Activated T-helper 1 cell treated with Interleukin-2 at 50 U/mL for 16 hours (primary cell): ENCODE data around the gene NUP210L.
"Not testable (repeated sequence)": the region's sequence is repeated elsewhere in the genome, so short reads cannot be mapped to it uniquely, and the experiment has no call there.

Source experiments
- DNase-seq: peaks from one replicate; pipeline ENCODE4 v3.0.0-alpha.2; 2020; ENCODE audit warnings: low read depth

Gene NUP210L

DNA sequence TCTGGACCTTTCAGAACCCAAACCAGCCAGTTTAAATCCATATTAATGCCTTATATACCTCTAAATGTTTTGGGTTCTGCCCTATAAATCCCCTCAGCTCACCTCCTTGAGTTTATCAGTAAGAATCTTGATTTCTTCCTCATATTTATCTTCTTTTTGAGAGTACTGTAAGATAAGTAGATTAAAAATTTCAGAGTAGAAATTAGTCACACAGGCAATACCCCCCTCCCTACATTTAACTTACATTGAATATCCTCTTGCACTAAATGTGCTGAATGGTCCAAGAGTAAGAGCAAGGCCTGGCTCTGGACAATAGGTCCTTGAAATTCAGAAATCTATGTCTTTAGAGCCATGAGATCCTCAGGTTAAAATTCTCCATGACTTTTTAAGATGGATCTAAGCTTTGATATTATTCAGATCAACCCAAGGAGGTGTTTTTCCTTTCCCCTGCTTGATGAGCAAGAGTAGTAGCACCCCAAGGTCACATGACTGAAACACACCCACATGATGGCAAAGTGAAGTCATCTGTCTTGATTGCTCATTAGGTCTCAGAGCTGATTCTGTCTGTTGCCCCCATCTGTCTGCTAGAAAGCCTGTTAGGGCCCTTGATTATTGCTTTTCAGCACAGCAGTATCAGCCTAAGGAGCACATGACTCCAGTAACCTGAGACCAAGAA is 15.8 kb upstream of the NUP210L start:
- no peak for DNase-seq

DNA sequence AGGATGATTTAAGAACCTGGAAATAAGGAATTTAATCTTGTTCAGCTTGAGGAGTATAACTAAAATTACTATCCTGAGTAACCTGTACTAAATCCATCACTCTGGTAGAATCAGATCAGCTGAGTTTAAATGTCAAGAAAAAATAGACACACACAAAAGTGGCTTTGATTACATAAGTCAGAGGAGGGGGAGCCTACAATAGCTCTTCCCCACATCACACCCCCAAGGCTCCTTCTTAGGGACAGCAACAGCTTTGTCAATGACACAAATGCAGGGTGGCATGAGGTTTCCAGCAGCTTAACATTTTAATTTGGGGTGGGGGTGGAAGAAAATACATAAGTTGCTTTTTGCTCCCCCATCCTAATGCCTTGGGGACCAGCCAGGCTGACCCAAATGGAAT is 12.6 kb upstream of the NUP210L start:
- no peak for DNase-seq

DNA sequence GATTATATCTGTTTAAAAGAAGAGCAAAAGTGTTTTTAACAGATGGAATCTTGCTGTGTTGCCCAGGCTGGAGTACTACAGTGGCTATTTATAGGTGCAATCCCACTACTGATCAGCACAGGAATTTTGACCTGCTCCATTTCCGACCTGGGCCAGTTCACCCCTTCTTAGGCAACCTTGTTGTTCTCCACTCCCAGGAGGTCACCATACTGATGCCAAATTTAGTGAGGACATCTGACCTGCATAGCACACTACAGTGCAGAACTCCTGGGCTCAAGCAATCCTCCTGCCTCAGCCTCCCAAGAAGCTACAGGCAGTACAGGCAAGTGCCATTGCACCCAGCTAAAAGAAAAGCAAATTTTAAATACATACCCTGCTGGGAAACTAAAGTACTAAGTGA is 11.3 kb upstream of the NUP210L start:
- no peak for DNase-seq

DNA sequence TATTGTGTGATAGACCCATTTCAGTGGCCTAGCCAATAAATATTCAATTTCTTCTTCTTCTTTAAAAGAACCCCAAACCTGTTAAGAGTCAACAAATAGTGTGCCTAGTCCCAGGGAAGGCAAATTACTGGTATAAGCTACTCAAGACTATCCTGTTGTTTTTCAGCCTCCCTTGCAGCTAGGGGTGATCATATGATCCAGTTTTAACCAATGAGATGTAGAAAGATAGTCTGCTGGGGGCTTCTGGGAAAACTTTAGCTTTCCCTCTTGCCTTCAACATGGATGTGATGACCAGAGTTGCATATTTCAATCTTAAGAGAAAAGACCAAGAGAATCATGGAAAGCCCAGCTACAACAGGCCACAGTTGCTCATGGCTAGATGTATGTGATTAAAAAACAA is 4.7 kb upstream of the NUP210L start:
- DNase-seq: no peak

DNA sequence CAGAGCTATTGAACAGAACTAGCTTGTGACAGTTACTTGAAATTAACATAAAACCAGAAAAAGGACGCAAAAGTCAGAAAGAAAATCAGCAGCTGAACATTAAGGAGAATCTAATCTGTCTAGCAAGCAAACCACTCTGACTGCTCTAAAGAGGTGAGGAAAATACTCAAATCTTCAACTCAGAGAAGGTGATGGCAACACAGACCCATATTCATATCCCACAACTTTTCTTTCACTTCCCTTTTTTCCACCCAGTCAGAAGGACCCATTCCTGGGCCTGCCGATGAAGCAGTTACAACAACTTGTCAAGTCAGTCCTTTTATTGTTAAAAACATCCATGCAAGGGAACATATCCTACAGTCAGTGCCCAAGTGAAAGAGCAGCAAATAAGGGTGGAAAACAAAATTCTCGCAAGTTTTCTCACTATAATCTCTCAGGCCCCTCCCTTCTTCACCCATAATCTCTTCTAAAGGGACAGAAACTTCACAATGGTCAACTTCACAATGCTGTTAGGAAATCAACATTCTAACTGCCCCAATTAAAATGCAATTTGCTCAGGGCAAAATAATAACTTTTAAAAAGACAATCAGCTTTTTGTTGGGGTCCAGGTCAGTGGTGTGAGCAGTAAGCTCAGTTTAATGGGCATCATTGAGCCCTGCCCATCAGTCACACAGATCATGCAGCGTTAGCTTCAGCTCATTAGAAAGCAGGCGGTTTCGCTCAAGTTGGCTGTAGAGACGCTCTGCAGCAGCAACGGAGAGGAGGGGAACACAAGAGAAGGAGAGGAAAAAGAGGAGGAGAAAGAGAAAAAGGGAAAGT is 3.6 kb upstream of the NUP210L start:
- DNase-seq: no peak

DNA sequence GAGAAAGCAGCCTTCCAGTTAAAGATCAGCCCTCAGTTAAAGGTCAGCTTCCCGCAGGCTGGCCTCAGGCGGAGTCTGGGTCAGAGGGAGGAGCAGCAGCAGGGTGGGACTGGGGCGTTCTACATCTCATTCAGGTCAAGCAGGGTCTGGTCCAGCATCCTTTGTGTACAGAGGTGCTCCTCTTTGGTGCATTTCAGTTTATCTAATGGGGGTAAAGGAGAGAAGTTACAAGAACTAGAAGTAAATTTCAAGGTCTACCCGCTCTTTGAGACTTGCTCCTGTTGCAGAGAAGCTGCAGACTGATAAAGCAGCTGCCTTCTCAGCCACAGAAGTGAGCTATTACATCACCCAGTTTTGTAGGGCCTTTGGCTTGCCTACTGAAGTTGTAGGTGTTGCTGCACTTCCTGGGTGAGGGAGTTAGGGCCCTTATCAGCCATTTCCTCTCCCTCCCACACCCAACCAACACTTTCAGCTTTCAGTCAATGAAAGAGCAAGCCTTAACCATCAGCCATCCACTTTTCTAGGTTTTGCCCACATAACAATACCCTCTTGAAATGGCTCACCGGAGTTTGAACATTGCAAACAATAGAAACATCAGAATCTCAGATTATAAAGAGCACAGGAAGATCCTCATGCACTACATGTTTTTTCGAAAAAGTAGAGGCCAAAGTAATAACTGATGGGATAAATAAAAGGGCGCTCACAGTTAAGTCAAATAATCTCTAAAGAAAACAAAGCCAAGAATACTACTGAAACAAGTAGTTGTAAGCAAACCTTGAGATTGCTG is 2.8 kb upstream of the NUP210L start:
- DNase-seq: peak; percentile 55

DNA sequence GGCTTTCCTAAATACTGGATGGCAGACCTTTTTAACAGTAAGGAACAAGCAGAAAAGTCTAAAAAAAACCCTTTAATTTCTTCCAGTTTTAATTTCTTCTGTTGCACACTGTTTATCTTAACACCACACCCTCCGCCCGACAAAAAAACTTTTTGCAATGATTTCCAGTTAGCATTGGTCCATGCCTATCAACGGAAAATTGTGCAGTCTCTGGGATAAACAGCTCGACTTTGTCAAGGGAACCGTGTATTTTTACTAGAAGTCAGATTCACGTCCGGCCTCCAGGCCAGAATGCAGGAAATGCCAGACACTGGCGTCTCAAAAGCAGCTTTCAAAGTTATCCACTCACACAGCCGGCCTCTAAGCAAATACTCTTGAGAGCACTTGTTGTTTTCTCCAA is 378 bp upstream of the NUP210L start:
- DNase-seq: no peak

DNA sequence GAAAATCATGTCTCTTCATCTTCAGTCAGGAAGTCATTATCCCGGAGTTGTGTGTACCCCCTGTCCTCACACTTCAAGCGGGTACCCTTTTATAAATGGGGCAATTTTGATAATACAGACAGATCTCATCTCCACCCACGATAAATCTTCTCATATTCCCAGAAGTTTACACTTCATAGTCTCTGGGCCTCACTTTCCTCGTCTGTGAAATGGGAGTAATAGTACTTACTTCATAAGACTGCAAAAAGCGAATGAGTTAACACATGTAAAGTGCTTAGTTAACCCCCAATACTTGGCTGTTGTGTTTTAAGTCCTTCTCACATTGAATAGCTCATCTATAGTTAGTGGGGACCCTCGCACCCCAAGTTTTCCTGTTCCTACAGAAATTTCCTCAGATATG is 820 bp downstream of the NUP210L start:
- DNase-seq: no peak

DNA sequence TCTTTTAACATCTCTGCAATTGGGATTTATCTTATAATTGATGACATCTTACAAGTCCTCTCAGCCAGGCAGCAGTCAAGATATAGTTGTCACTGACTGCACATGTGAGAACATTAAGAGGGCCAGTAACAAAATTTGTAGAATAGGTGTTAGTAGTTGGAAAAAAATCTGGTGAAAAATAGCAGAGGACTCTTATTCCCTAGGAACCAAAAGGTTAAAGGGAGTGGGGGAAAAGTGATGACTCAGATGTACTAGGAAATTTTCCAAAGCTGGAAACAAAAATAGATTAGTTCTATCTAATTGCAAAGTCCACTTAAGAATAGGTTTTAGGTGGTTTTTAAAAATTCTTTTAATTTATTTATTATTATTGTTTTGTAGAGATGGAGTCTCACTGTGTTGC is 3.6 kb downstream of the NUP210L start:
- no peak for DNase-seq

DNA sequence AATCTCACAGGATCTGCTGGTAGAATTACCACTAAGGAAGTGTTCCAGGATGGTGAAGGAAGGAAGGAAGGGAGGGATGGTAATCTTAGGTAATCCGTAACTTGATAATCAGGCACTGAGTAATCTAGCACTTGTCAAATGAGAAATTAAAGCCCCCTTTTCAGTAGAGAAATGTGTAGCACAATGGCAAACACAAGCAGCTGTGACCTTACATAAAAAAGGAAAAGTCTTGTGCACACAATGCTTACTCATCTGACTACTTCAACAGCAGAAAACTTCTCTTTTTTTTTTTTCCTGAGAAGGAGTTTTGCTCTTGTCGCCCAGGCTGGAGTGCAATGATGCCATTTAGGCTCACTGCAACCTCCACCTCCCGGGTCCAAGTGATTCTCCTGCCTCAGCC is 6.1 kb downstream of the NUP210L start:
- no peak for DNase-seq

DNA sequence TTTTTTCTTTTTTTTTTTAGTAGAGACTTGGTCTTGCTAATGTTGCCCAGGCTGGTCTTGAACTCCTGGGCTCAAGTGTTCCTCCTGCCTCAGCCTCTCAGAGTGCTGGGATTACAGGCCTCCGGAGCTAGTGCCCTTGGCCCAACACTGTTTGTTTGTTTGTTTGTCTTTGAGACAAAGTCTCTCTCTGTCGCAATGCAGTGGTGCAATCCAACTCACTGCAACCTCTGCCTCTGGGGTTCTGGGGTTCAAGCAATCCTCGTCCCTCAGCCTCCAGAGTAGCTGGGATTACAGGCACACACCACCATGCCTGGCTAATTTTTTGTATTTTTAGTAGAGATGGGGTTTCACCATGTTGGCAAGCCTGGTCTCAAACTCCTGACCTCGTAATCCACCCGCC is 7.4 kb downstream of the NUP210L start:
- not testable (repeated sequence) for DNase-seq

DNA sequence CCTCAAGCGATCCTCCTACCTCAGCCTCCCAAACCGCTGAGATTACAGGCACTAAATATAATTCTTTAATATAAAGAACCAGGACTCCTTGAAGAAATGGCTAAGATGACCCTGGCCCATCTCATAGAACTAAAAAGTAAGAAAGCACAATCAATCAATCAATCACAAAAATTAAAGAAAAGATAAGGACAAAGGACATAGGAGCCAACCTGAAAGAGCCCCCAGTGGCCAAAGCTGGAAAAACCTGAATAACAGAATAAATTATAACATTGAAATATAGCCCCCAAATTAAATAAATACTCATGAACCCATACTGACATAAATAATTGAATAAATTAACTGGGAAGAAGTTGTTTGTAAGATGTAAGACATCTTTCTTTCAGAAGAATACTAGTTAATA is 8.9 kb downstream of the NUP210L start:
- DNase-seq: no peak

DNA sequence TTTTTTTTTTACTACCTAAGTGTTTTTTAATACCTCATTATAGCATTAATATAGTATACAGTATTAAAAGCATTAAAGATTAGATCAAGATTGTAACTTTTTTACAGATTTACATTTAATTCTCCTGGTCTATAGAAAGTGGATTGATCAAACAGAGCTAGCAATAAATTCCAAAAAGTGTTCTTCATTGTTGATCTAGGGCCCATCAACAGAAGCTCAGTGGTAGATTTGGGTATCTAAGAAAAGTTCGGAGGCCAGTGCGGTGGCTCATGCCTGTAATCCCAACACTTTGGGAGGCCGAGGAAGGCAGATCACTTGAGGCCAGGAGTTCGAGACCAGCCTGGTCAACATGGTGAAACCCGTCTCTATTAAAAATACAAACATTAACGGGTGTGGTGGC is 12.5 kb downstream of the NUP210L start:
- DNase-seq: no peak

DNA sequence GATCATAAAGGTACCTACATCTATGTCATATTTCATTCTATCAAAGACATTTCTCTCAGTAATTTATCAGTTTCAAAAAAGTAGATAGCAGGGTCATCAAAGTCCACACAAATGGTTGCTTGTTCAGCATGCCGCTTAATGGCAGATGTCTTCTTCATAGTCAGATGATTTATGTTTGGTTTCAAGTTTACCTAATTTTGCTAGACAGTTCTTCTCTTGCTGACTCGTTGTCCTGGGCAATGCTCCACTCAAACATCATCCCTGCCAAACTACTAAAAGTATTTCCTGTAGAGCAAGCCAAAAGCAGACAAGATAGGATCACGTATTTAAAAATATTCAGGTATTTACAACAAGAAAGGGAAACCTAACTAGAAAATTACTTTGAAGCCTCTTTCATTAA is 13.6 kb downstream of the NUP210L start:
- no peak for DNase-seq

DNA sequence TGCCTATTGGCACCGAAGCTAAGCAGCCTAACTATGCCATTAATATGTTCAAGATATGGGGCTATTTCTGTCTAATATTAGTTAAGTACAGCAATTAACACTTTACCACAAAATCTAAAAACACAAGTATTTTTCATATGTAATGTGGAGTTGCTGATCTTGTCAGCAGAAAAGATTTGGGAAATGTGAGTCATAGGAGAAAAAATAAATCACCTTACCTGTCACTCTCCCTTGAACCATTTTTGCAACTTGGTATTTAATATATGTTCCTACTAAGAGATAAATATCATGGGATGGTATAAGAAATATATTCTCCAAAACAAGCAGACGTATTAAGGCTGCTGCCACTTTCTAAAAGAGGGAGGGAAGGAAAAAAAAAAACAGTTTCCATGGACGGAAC is 17.0 kb downstream of the NUP210L start:
- no peak for DNase-seq

DNA sequence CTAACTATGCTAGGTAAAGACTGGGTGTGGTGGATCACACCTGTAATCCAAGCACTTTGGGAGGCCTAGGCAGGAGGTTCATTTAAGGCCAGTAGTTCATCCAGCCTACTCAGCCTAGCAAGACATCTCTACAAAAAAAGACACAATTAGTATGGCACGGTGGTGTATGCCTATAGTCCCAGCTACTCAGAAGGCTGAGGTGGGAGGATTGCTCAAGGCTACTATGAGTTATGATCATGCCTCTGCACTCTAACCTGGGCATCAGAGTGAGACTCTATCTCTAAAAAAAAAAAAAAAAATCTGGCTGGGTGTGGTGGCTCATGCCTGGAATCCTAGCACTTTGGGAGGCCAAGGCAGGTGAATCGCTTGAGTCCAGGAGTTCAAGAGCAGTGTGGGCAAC is 21.6 kb downstream of the NUP210L start:
- no peak for DNase-seq

DNA sequence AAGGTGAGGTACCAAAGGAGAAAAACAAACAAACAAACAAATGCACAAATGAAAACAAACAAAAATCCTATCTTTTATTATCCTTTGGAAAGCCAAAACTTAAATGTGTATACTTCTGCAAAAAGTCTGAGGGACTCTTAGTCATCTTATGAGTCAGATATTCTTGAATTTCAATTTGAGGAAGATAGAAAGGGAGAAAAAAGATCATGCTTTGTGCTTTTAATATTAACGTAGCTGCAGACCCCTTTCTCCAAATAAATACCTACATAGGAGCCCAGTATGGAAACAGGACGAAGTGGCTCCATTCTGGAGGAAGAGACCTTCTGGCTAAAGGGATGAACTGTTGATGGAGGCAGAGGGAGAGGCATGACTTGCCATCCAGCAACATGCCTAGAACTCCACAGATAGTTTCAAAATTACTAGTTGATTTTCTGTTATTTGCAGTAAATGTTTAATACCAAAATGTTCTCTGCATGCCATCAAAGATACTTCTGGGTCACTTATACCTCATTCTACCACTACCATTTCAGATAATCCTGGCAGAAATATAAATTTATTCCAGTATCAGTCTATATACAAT is 25.4 kb downstream of the NUP210L start:
- no peak for DNase-seq

DNA sequence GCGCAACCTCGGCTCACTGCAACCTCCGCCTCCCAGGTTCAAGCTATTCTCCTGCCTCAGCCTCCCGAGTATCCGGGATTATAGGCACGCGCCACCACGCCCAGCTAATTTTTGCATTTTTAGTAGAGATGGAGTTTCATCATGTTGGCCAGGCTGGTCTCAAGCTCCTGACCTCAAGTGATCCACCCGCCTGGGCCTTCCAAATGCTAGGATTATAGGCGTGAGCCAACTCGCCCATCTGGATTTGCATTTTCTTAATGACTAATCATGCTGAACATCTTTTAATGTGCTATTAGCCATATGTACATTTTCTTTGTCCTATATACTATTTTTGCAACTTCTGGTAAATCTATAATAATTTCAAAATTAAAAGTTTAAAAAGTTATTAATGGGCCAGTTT is 31.7 kb downstream of the NUP210L start:
- not testable (repeated sequence) for DNase-seq

DNA sequence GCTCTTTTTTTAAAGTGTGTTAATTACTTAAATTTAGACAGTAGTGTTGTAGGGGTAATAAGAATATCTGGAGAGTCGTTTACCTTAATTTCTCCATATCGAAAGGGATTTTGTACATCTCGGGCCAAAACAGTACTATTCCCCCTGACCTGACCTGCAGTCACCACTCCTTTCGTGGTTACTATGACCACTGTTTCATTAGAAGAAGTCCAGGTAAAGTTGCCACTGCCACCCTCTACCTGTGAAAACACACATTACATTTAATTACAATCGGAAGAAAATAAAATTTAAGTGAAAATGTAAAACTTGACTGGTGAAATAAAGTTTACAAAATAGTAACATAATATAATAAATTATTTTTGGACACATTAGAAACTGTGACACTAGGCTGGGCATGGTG is 37.2 kb downstream of the NUP210L start:
- no peak for DNase-seq

DNA sequence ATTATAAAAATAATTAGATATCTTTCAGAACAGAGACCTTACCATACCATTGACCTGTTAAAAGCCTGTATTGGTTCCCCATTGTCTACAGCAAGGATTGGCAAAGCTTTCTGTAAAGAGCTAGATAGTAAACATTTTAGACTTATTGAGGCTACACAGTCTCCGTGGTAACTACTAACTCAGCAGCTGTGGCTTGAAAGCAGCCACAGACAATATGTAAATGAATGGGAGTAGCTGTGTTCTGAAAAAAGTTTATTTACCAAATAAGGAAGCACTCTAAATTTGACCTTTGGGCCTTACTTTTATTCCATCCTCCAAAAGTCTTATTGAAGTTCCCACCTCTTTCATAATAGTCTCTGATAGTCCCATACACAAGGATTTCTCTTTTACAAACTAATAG is 39.7 kb downstream of the NUP210L start:
- no peak for DNase-seq

DNA sequence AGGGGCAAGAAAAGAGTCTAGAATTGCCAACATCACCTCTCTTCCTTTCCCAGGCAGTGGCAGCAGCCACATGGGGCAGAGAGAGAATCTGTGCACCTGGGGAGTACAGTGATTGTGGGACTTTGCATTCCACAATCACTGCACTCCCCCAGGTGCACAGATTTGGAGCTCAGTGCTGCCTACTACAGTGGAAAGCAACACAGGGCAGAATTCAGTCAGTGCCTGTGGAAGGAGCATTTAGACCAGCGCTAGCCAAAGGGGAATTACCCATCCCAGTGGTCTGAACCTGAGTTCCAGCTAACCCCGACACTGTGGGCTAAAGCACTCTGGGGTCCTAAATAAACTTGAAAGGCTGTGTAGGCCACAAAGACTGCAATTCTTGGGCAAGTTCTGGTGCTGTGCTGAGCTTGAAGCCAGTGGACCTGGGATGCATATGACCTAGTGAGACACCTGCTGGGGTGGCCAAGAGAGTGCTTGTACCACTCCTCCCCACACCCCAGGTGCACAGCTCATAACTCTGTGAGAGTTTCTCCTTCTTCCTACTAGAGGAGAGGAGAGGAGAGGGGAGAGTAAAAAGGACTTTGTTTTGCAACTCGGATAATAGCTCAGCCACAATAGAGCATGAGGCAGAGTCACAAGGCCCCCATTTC is 50.3 kb downstream of the NUP210L start:
- no peak for DNase-seq

DNA sequence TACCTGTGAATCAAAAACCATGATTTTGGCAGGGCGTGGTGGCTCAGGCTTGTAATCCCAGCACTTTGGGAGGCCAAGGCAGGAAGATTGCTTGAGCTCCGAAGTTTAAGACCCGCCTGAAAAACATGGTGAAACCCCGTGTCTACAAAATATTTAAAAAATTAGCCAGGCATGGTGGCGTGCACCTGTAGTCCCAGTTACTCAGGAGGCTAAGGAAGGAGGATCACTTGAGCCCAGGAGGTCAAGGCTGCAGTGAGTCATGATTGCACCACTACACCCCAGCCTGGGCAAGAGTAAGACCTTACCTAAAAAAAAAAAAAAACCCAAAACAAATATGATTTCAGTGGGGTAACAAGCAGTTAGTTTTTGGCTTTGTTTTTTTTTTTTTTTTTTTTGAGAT is 54.7 kb downstream of the NUP210L start:
- not testable (repeated sequence) for DNase-seq
